ACHN (cell line): ENCODE measurements around the gene MYO16.
A peak's percentile ranks its signal among the peaks of the same experiment; 100 is the strongest.

Experiments used
- DNase-seq: peaks from one replicate; pipeline ENCODE4 v3.0.0-alpha.2; 2015
- in situ Hi-C: cut with HindIII; loops from 2 replicates; pipeline ENCODE4 v1.10.0; 2017; ENCODE audit warnings: low sequenced_read_pairs, low pct_ligation_motif_present, low pct_unique_long_range_greater_than_20kb

Gene MYO16

DNA sequence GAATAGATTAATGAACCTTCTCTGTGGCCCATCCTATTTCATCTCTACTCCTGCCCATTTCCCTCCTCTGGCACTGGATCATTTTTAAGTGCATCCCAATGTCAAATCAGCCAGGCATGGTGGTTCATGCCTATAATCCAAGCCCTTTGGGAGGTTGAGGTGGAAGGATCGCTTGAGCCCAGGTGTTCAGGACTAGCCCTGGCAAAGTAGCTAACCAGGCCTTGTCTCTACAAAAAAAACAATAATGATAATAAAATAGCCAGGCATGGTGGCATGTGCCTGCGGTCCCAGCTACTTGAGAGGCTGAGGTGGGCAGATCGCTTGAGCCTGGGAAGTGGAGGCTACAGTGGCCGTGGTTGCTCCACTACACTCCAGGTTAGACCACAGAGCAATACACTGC, 517.0 kb downstream of the MYO16 start:
- in situ Hi-C loops = no loop called here
- no peak for DNase-seq

GRCh38 chr13:109146912-109147647, 517.7 kb downstream of the MYO16 start:
- DNase-seq = no peak
- in situ Hi-C loops = no loop called here

- no peak for DNase-seq
- in situ Hi-C loops = no loop called here
Observed at GRCh38 chr13:109148243-109148642, 518.8 kb downstream of the MYO16 start.

GRCh38 chr13:109150696-109151095, 521.3 kb downstream of the MYO16 start:
- no peak for DNase-seq
- in situ Hi-C loops = no loop called here

- DNase-seq = no peak
- in situ Hi-C loops = no loop called here
Observed at GRCh38 chr13:109151255-109151654, 521.8 kb downstream of the MYO16 start.

- no peak for DNase-seq
- in situ Hi-C loops = no loop called here
Observed at GRCh38 chr13:109151696-109152095, 522.3 kb downstream of the MYO16 start.

DNA sequence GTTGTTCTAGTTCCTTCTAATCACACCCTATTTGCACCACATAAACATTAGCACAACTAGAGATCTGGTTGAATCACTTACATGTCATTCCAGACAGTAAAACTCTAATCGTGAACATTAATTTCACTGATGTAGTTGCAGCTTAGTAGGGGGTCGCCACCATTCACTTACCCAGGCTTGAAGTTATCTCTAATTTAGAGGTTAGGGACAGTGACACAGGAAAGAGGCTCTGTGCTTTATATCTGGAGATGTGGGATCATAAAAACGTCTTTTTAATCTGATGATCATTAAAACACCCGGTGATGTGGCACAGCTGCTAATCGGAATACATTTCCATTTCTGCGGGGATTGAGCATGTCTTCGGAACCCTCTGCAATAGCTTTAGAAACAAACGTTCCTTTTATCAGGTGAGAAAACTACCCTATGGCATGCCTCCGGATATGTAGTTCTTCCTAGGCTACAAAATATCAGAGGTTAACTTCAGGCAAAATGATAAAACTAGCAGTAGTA, 523.0 kb downstream of the MYO16 start:
- in situ Hi-C loops = no loop called here

GRCh38 chr13:109152941-109153340, 523.5 kb downstream of the MYO16 start:
- in situ Hi-C loops = no loop called here
- DNase-seq = no peak

More for the DNA sequence above, 523.0 kb downstream of the MYO16 start:
- DNase-seq = no peak

- DNase-seq = no peak
- in situ Hi-C loops = no loop called here
Observed at GRCh38 chr13:109154146-109154545, 524.7 kb downstream of the MYO16 start.

DNA sequence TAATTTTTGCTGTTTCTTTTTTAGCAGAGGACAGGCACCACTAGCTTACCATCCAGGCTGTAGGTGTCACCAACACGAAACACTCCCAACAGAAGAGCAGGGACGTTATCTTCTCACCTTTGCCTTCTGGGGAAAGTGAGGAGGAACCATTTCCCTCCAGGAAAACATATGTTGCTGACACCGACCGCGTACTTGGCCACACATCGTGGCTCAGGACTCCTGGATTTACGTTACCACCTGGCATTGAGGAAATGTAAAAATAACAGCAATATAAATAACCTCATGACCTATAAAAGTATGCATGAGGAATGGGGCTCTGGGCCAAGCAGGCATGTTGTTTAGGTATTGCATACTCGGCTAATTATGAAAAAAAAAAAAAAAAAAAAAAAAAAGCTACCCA, 525.1 kb downstream of the MYO16 start:
- in situ Hi-C loops = no loop called here
- no peak for DNase-seq

GRCh38 chr13:109154966-109155761, 525.8 kb downstream of the MYO16 start:
- in situ Hi-C loops = no loop called here

GRCh38 chr13:109156181-109156935, 526.9 kb downstream of the MYO16 start:
- peak; percentile 55 for DNase-seq
- in situ Hi-C loops = no loop called here

More at GRCh38 chr13:109154966-109155761, 525.8 kb downstream of the MYO16 start:
- DNase-seq = no peak

- no peak for DNase-seq
- in situ Hi-C loops = no loop called here
Observed at GRCh38 chr13:109157275-109157674, 527.9 kb downstream of the MYO16 start.

DNA sequence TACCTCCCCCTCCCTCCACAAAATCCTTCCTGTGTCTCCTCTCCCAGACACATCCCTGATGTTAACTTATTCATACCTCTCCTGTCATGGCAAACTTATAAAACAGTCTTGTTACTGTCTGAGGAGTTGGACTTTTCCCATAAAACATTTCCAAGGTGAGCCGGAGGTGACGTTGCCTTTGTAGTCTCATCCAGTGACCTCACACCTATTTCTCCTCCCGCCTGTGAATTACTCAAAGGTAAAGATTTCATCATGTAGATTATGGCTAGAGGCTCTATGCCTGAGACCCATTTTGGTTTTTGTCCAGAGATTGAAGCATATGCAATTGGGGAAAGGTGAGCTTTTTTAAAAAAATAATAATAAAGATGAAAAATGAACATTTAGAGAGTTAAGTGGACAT, 529.0 kb downstream of the MYO16 start:
- in situ Hi-C loops = no loop called here
- DNase-seq = no peak

DNA sequence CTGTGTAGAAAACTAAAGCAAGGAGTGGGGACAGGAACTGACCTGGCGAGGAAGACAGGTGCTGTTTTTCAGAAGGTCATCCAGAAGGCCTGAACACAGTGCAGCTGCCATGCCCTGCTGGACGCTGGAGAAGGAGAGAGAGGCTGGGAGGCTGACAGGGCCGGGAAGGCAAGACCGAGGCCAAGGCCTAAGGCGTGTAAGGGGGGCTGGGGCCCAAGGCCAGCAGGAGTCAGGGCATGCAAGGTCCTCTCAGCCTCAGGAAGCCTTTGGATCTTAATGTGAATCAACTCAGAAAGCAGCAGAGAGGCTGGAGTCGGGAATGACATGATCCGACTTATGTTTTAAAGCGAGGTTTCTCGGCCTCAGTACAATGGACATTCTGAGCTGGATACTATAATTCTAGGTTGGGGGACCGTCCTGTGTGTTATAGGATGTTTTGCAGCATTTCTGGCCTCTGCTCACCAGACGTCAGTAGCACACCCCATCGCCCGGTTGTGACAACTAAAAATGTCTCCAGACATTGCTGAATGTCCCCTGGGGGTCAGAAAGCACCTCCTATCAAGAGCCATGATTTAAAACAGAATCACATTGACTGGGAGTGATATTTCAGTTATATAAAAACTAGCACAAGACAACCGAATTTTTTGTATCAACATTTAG, 530.4 kb downstream of the MYO16 start:
- in situ Hi-C loops = no loop called here
- DNase-seq = no peak

GRCh38 chr13:109160357-109160756, 530.9 kb downstream of the MYO16 start:
- in situ Hi-C loops = no loop called here
- no peak for DNase-seq

DNA sequence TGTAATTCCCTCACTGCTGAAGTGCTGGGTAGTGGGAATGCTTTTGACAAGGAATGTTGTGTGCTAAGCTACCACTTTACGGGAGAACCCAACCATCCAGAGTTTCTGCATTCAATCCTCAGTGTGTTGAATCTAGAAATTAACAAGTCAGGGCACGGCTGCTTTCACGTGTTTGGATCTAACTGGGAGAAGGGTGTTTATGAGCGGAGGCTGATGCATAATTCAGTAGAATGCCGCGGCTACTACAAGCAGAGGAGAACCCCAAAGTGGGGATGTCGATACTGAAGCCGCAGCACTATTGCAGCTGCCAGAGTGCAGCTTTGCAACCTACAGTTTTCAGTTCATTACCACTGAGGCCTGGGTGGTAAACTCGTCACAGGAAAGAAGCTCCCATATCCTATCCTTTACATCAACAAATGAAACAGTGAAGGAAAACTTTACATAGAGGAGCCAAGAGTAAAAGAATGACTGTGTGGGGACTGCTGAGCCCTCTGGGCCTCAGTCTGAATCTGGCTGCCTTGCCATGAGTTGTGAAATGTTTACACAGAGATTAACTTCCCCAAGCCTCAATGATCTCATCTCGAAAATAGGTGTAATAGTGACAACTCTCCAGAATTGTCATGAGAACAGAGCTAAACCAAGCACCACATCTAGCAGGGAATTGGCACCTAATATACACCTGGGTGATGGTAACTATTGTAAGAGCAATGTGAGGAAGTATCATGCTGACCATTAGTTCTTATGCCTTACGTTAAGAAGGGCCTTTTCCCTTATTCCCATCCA, 531.7 kb downstream of the MYO16 start:
- in situ Hi-C loops = no loop called here

More for the DNA sequence above, 531.7 kb downstream of the MYO16 start:
- no peak for DNase-seq
